ENCODE measurements around the gene ADAM10. TPM values are rescaled to one million over a fixed set of nuclear protein-coding genes. Genes with fewer than 3 reads are reported as not detected.
A peak's percentile ranks its signal among the peaks of the same experiment; 100 is the strongest.

The ADAM10 gene
- total and polyA plus RNA-seq, 2 of the 8 experiments (the other 6 are each of a cell fraction or from before 2014, with no cell fraction given) = 46.5 to 163 TPM

- H3K56ac ChIP-seq (replicated peaks; ENCODE audit: insufficient read length, low read depth, low read length) = no peak overlapping the region
- no peaks in the 10 kb centered on the region for H3K27me3 ChIP-seq (replicated peaks in 1 of 4; ENCODE audit: control insufficient read depth in 3 of 4, extremely low read depth in 1 of 4, insufficient read depth in 3 of 4, low read length in 3 of 4)
- H3K79me2 ChIP-seq (ENCODE audit: control insufficient read depth in 1 of 2, insufficient read depth in 2 of 2, low read length in 2 of 2) = no peaks in the 10 kb centered on the region
- no peak overlapping the region for H3K23ac ChIP-seq (ENCODE audit: insufficient read length)
- H3K79me1 ChIP-seq (ENCODE audit: low read depth, low read length) = no peaks in the 10 kb centered on the region
- H2AFZ ChIP-seq (ENCODE audit: low read length) = no peak overlapping the region
- FAIRE-seq (no peak), DNase-seq (ENCODE audit: low read depth in 1 of 2, low spot score in 2 of 2) (no peak)
- H3K9me3 ChIP-seq (ENCODE audit: insufficient read depth in 2 of 2, low read depth in 1 of 2, low read length in 1 of 2) = no peaks in the 10 kb centered on the region
- H3K4me2 ChIP-seq (ENCODE audit: insufficient read depth in 1 of 2, low read depth in 2 of 2, low read length in 2 of 2) = no peak overlapping the region
- CTCF ChIA-PET (ENCODE audit: partially characterized antibody) = interaction anchor here (0.6 to 2.0 kb wide), 10 partner anchors 8 to 689 kb away, joined by 3 to 5 read pairs (median 4); no protein-coding TSS in a partner anchor
- H3K27ac ChIP-seq (ENCODE audit: low read depth, low read length) = no peak overlapping the region
- no peak overlapping the region for H2AK5ac ChIP-seq (ENCODE audit: low read depth, low read length)
- no peak overlapping the region for H3K14ac ChIP-seq (ENCODE audit: insufficient read length)
- H4K8ac ChIP-seq (ENCODE audit: extremely low read depth, insufficient read depth, low read length) = no peak overlapping the region
- no peak overlapping the region for H3K4me3 ChIP-seq (ENCODE audit: extremely low read depth in 1 of 4, insufficient read depth in 2 of 4, low read depth in 3 of 4, low read length in 4 of 4)
- H4K20me1 ChIP-seq (replicated peaks in 1 of 2; ENCODE audit: control insufficient read depth in 1 of 2, insufficient read depth in 2 of 2, low read length in 2 of 2) = no peaks in the 10 kb centered on the region
- 91% methylated on average over 7 of the region's 7 CpGs; no CpG with 5 or more reads in 1 of the 2 experiments for WGBS, 2 experiments (ENCODE audit: extremely low coverage in 1 of 2, insufficient coverage in 1 of 2, insufficient read length in 1 of 2, insufficient replicate concordance in 2 of 2, low coverage in 1 of 2, low lambda C conversion rate in 2 of 2, missing lambda C conversion rate in 1 of 2)
- H3K36me3 ChIP-seq (ENCODE audit: control insufficient read depth in 2 of 4, insufficient read depth in 4 of 4, low read length in 3 of 4) = no peaks in the 10 kb centered on the region
- H2BK15ac ChIP-seq (ENCODE audit: low read length) = no peak overlapping the region
- no peak overlapping the region for H2BK12ac ChIP-seq (ENCODE audit: low read depth, low read length)
- H4K91ac ChIP-seq (replicated peaks; ENCODE audit: insufficient read length, low read length) = no peak overlapping the region
- H2BK5ac ChIP-seq (ENCODE audit: low read depth, low read length) = no peak overlapping the region
- no peaks in the 10 kb centered on the region for H3K23me2 ChIP-seq (ENCODE audit: low read depth, low read length)
- no peaks in the 10 kb centered on the region for H3K4me1 ChIP-seq (replicated peaks in 1 of 4; ENCODE audit: control insufficient read depth in 3 of 4, insufficient read depth in 4 of 4, low read length in 3 of 4)
- H3K9ac ChIP-seq (replicated peaks in 1 of 4; ENCODE audit: extremely low read depth in 1 of 4, low read depth in 3 of 4, low read length in 3 of 4) = no peak overlapping the region
- no peak overlapping the region for H3K18ac ChIP-seq (ENCODE audit: extremely low read depth, low read length)
- no peak overlapping the region for H3K4ac ChIP-seq (replicated peaks; ENCODE audit: insufficient read length, low read depth, low read length)
- H4K5ac ChIP-seq (ENCODE audit: insufficient read length, low read depth, low read length) = no peak overlapping the region
- POLR2A ChIA-PET (ENCODE audit: partially characterized antibody) = interaction anchor here (0.8 to 2.1 kb wide), 3 partner anchors 10 to 171 kb away, joined by 3 to 7 read pairs (median 7); partner anchors contain the start of genes ADAM10 and MINDY2
- TF ChIP-seq EGR1 (IDR thresholded peaks at IDR 0.05; ENCODE audit: borderline replicate concordance, low read depth, low read length) = no peak
- peak; percentile 33 to 45; a peak in 3 of 4 replicates for TF ChIP-seq RAD21 (IDR thresholded peaks at IDR 0.05 in 1 of 2, conservative IDR thresholded peaks at IDR 0.05 in 1 of 2; ENCODE audit: low read depth in 2 of 2, low read length in 2 of 2)
- peak; percentile 66; the same call in 1 of the 2 replicates for TF ChIP-seq CEBPB (IDR thresholded peaks at IDR 0.05; ENCODE audit: low read depth, low read length)
- TF ChIP-seq CTCF (IDR thresholded peaks at IDR 0.05; ENCODE audit: control extremely low read depth in 1 of 3, insufficient read depth in 1 of 3, low read depth in 1 of 3, low read length in 3 of 3) = peak; percentile 11 to 28 (median 24); a peak in 3 of 4 replicates
- H2BK20ac ChIP-seq (ENCODE audit: low read length) = no peak overlapping the region
- no peak overlapping the region for H2BK120ac ChIP-seq (replicated peaks; ENCODE audit: low read depth, low read length)
Measured at GRCh38 chr15:58760385-58761009, 11.0 kb upstream of the ADAM10 start.

All from H1 (cell line).